ENCODE data around the gene SLC35F1. TPM values are rescaled to one million over a fixed set of nuclear protein-coding genes. Genes with fewer than 3 reads are reported as not detected.

The SLC35F1 gene
- total RNA-seq, 1 experiment from 2014 or later = not detected

GRCh38 chr6:118319894-118320649 is 413.0 kb downstream of the SLC35F1 start:
- 0 out of 2 replicates have a peak overlapping the region, but pooled peaks have one; percentile 6 for H2AFZ ChIP-seq
- TF ChIP-seq EZH2 (IDR thresholded peaks at IDR 0.05; ENCODE audit: low read depth) = no peak
- TF ChIP-seq CTCF (conservative IDR thresholded peaks at IDR 0.05) = no peak
- H4K20me1 ChIP-seq (ENCODE audit: insufficient read depth) = no peaks in the 10 kb centered on the region
- ChIA-PET CTCF (no interaction called here), POLR2A (ENCODE audit: unreplicated experiment) (no interaction called here)
- no peaks in the 10 kb centered on the region for H3K9me3 ChIP-seq (ENCODE audit: insufficient read depth, low read depth)
- no peaks in the 10 kb centered on the region for H3K79me2 ChIP-seq (ENCODE audit: low read depth)
- H3K4me2 ChIP-seq = no peak overlapping the region
- H3K9me2 ChIP-seq (ENCODE audit: insufficient read depth) = no peaks in the 10 kb centered on the region; the same call in none of the 2 replicates
- peaks cover 13% of the 10 kb centered on the region for H3K4me1 ChIP-seq (replicated peaks; ENCODE audit: insufficient read depth)
- no peaks in the 10 kb centered on the region for H3K36me3 ChIP-seq (ENCODE audit: low read depth)
- no peak for DNase-seq
- H3K27me3 ChIP-seq (ENCODE audit: insufficient read depth, low read depth) = no peaks in the 10 kb centered on the region
- no peaks in the 10 kb centered on the region; the same call in 1 of the 2 replicates for H3F3A ChIP-seq (ENCODE audit: insufficient read depth, low read depth)
- no peak overlapping the region for H3K4me3 ChIP-seq
- no peak overlapping the region for H3K27ac ChIP-seq
- intact Hi-C loops (cut with micrococcal nuclease; ENCODE audit: unreplicated experiment) = no loop called here
- no TSS peak for BruUV-seq (replicated peaks)

GRCh38 chr6:118320652-118321051 is 413.6 kb downstream of the SLC35F1 start:
- no peaks in the 10 kb centered on the region for H3K9me3 ChIP-seq (ENCODE audit: insufficient read depth, low read depth)
- H3K27ac ChIP-seq = no peak overlapping the region
- H4K20me1 ChIP-seq (ENCODE audit: insufficient read depth) = no peaks in the 10 kb centered on the region
- no peak for TF ChIP-seq EZH2 (IDR thresholded peaks at IDR 0.05; ENCODE audit: low read depth)
- no peak for TF ChIP-seq CTCF (conservative IDR thresholded peaks at IDR 0.05)
- H3K27me3 ChIP-seq (ENCODE audit: insufficient read depth, low read depth) = no peaks in the 10 kb centered on the region
- POLR2A ChIA-PET (ENCODE audit: unreplicated experiment) = no interaction called here
- H3K4me2 ChIP-seq = no peak overlapping the region
- no peaks in the 10 kb centered on the region; the same call in 1 of the 2 replicates for H3F3A ChIP-seq (ENCODE audit: insufficient read depth, low read depth)
- DNase-seq = no peak
- no peak overlapping the region for H2AFZ ChIP-seq
- H3K4me1 ChIP-seq (replicated peaks; ENCODE audit: insufficient read depth) = peaks cover 13% of the 10 kb centered on the region
- H3K36me3 ChIP-seq (ENCODE audit: low read depth) = no peaks in the 10 kb centered on the region
- no peak overlapping the region for H3K4me3 ChIP-seq
- intact Hi-C loops (cut with micrococcal nuclease; ENCODE audit: unreplicated experiment) = no loop called here
- CTCF ChIA-PET = no interaction called here
- no peaks in the 10 kb centered on the region; the same call in none of the 2 replicates for H3K9me2 ChIP-seq (ENCODE audit: insufficient read depth)
- no peaks in the 10 kb centered on the region for H3K79me2 ChIP-seq (ENCODE audit: low read depth)
- no TSS peak for BruUV-seq (replicated peaks)

DNA sequence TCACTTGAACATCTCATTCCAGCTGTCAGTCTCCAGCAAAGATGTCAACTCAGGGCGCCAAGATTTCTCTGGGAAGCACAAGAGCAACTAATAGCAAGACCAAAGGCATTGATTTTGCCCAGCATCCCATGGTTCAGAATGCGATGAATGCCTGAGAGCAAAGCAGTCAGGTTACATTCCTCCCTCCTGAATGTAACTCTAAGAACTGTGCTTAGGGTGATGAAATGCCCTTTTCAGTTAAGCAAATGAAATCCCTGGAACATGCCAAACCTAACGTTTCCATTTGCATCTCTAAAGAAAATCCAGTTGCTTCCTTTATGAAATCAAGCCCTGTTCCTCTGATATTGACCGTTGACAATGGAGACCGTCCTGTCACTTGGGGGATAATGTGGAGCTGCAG is 417.1 kb downstream of the SLC35F1 start:
- no peak overlapping the region for H3K4me3 ChIP-seq
- H3K9me2 ChIP-seq (ENCODE audit: insufficient read depth) = no peaks in the 10 kb centered on the region
- H2AFZ ChIP-seq = no peak overlapping the region
- H3K36me3 ChIP-seq (ENCODE audit: low read depth) = no peaks in the 10 kb centered on the region
- no peak overlapping the region for H3K27ac ChIP-seq
- no peaks in the 10 kb centered on the region; the same call in 1 of the 2 replicates for H3F3A ChIP-seq (ENCODE audit: insufficient read depth, low read depth)
- peak in 1 of 2 experiments; percentile 82 for DNase-seq
- no peaks in the 10 kb centered on the region for H3K9me3 ChIP-seq (ENCODE audit: insufficient read depth, low read depth)
- H3K27me3 ChIP-seq (ENCODE audit: insufficient read depth, low read depth) = no peaks in the 10 kb centered on the region
- H3K4me2 ChIP-seq = peak overlapping the region; percentile 24
- intact Hi-C loops (cut with micrococcal nuclease; ENCODE audit: unreplicated experiment) = no loop called here
- no peaks in the 10 kb centered on the region for H4K20me1 ChIP-seq (ENCODE audit: insufficient read depth)
- POLR2A ChIA-PET (ENCODE audit: unreplicated experiment) = no interaction called here
- peaks cover 13% of the 10 kb centered on the region for H3K4me1 ChIP-seq (replicated peaks; ENCODE audit: insufficient read depth)
- TF ChIP-seq CTCF (conservative IDR thresholded peaks at IDR 0.05) (no peak), EZH2 (IDR thresholded peaks at IDR 0.05; ENCODE audit: low read depth) (no peak)
- H3K79me2 ChIP-seq (ENCODE audit: low read depth) = no peaks in the 10 kb centered on the region
- CTCF ChIA-PET = no interaction called here
- no TSS peak for BruUV-seq (replicated peaks)

All from PC-9 (cell line).